ENCODE results near the gene GREB1. TPM values are rescaled to one million over a fixed set of nuclear protein-coding genes. Genes with fewer than 3 reads are reported as not detected.

The GREB1 gene
- total RNA-seq, 1 donor from 2014 or later = 2.3 TPM

- TF ChIP-seq CTCF (IDR thresholded peaks at IDR 0.05) = no peak
- Histone ChIP-seq H3K36me3 (no peaks in the 10 kb centered on the region), H3K9me3 (no peaks in the 10 kb centered on the region), H3K4me1 (no peaks in the 10 kb centered on the region), H3K4me3 (no peak overlapping the region), H3K27me3 (ENCODE audit: low read depth) (no peaks in the 10 kb centered on the region), H3K27ac (no peak overlapping the region)
- DNase-seq = peak; percentile 8
- intact Hi-C loops (cut with DNase I) = no loop called here
- no peak for ATAC-seq
Measured at GRCh38 chr2:11564816-11565567, 31.1 kb downstream of the GREB1 start.

- Histone ChIP-seq H3K9me3 (no peaks in the 10 kb centered on the region), H3K27me3 (ENCODE audit: low read depth) (no peaks in the 10 kb centered on the region), H3K27ac (no peak overlapping the region), H3K36me3 (no peaks in the 10 kb centered on the region), H3K4me1 (no peaks in the 10 kb centered on the region), H3K4me3 (no peak overlapping the region)
- DNase-seq = peak; percentile 26
- intact Hi-C loops (cut with DNase I) = no loop called here
- TF ChIP-seq CTCF (IDR thresholded peaks at IDR 0.05) = no peak
- no peak for ATAC-seq
Measured at GRCh38 chr2:11566383-11566782, 32.5 kb downstream of the GREB1 start.

- intact Hi-C loops (cut with DNase I) = no loop called here
- DNase-seq (peak; percentile 18), ATAC-seq (no peak)
- Histone ChIP-seq H3K27ac (no peak overlapping the region), H3K4me1 (no peaks in the 10 kb centered on the region), H3K27me3 (ENCODE audit: low read depth) (no peaks in the 10 kb centered on the region), H3K36me3 (no peaks in the 10 kb centered on the region), H3K4me3 (no peak overlapping the region), H3K9me3 (no peaks in the 10 kb centered on the region)
- no peak for TF ChIP-seq CTCF (IDR thresholded peaks at IDR 0.05)
Measured at GRCh38 chr2:11567631-11568031, 33.8 kb downstream of the GREB1 start.

- intact Hi-C loops (cut with DNase I) = no loop called here
Measured at GRCh38 chr2:11568436-11568835, 34.6 kb downstream of the GREB1 start.

GRCh38 chr2:11569636-11570035 lies 35.8 kb downstream of the GREB1 start:
- Histone ChIP-seq H3K27me3 (ENCODE audit: low read depth) (no peaks in the 10 kb centered on the region), H3K4me1 (no peaks in the 10 kb centered on the region), H3K27ac (no peak overlapping the region), H3K36me3 (no peaks in the 10 kb centered on the region), H3K9me3 (no peaks in the 10 kb centered on the region), H3K4me3 (no peak overlapping the region)
- no peak for TF ChIP-seq CTCF (IDR thresholded peaks at IDR 0.05)
- DNase-seq = peak; percentile 36
- no peak for ATAC-seq
- intact Hi-C loops (cut with DNase I) = no loop called here

More at GRCh38 chr2:11568436-11568835, 34.6 kb downstream of the GREB1 start:
- Histone ChIP-seq H3K4me1 (no peaks in the 10 kb centered on the region), H3K27ac (no peak overlapping the region), H3K27me3 (ENCODE audit: low read depth) (no peaks in the 10 kb centered on the region), H3K36me3 (no peaks in the 10 kb centered on the region), H3K4me3 (no peak overlapping the region), H3K9me3 (no peaks in the 10 kb centered on the region)
- no peak for TF ChIP-seq CTCF (IDR thresholded peaks at IDR 0.05)
- no peak for ATAC-seq
- DNase-seq = peak; percentile 24
